ENCODE measurements around the gene OSM. TPM values are rescaled to one million over a fixed set of nuclear protein-coding genes. Genes with fewer than 3 reads are reported as not detected.
"Not testable (repeated sequence)": the region's sequence is repeated elsewhere in the genome, so short reads cannot be mapped to it uniquely, and the experiment has no call there.

OSM gene
- total RNA-seq, 4 donors from 2014 or later = 0.19 to 5.7 (median 0.19) TPM; not detected in 1

DNA sequence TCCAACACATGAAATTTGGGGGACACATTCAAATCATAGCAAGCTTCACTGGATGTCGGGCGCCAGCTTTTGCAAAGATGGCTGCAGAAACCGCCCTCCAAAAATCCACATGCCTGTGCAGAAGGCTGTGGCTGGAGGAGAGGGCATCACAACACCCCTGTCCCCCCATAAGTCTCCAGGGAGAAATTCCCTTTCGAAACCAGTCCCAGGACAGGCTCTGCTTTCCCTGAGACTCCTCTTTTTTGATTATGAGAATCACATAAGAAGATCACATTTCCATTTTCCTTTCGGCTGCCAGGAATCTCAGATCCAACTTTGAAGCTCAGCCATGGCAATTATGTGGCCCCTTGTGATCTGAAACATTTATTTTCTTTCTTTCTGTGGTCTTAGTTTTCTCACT is 29.8 kb downstream of the OSM start:
- Histone ChIP-seq H3K36me3 (no peaks in the 10 kb centered on the region), H3K9me3 (no peaks in the 10 kb centered on the region), H3K4me1 (peaks cover 0 to 33% (median 0%) of the 10 kb centered on the region in 3 donors), H3K27ac (no peak overlapping the region), H3K27me3 (peaks cover 0 to 10% (median 0%) of the 10 kb centered on the region in 4 donors), H3K4me3 (no peak overlapping the region)
- TF ChIP-seq POLR2A (IDR thresholded peaks at IDR 0.05) = no peak
- TF ChIP-seq, protein P1, sequence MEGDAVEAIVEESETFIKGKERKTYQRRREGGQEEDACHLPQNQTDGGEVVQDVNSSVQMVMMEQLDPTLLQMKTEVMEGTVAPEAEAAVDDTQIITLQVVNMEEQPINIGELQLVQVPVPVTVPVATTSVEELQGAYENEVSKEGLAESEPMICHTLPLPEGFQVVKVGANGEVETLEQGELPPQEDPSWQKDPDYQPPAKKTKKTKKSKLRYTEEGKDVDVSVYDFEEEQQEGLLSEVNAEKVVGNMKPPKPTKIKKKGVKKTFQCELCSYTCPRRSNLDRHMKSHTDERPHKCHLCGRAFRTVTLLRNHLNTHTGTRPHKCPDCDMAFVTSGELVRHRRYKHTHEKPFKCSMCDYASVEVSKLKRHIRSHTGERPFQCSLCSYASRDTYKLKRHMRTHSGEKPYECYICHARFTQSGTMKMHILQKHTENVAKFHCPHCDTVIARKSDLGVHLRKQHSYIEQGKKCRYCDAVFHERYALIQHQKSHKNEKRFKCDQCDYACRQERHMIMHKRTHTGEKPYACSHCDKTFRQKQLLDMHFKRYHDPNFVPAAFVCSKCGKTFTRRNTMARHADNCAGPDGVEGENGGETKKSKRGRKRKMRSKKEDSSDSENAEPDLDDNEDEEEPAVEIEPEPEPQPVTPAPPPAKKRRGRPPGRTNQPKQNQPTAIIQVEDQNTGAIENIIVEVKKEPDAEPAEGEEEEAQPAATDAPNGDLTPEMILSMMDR (IDR thresholded peaks at IDR 0.05) = no peak
- DNase-seq = no peak
- intact Hi-C loops (cut with DNase I) = no loop called here
- WGBS, 2 donors = 99 to 100% methylated on average over 2 to 5 of the region's 5 CpGs

DNA sequence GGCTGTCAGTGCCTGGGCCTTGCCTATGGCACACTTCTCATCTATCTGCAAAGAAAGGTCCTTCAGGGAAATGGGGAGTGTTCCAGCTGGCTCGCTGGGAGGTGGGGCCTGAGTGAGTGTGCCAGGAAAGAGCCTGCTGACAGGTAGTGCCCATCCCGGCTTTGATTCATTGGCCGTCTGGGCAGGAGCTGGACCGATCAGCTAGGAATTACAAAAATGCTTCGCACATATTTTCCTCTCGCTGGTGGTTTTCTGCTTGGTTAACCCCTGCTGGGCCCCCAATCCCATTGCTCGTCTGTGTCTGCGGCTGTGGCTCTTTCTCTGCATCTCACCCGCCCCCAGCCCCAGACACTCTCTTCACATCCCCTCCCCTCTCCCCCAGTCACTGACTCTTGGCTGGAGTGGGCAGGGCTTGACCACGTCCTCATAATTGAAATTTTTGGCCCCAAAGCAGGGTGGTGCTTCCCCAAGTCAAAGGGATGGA is 30.9 kb downstream of the OSM start:
- 51 to 66% methylated on average over 8 of the region's 10 CpGs for WGBS, 2 donors
- no peak for DNase-seq
- H3K27me3 ChIP-seq = peaks cover 0 to 10% (median 0%) of the 10 kb centered on the region in 4 donors
- peaks cover 0 to 27% (median 0%) of the 10 kb centered on the region in 3 donors for H3K4me1 ChIP-seq
- H3K36me3 ChIP-seq = no peaks in the 10 kb centered on the region
- no peak overlapping the region for H3K27ac ChIP-seq
- H3K4me3 ChIP-seq = no peak overlapping the region
- TF ChIP-seq, protein P1 (IDR thresholded peaks at IDR 0.05) = no peak
- TF ChIP-seq POLR2A (IDR thresholded peaks at IDR 0.05) = no peak
- intact Hi-C loops (cut with DNase I) = no loop called here
- no peaks in the 10 kb centered on the region for H3K9me3 ChIP-seq

DNA sequence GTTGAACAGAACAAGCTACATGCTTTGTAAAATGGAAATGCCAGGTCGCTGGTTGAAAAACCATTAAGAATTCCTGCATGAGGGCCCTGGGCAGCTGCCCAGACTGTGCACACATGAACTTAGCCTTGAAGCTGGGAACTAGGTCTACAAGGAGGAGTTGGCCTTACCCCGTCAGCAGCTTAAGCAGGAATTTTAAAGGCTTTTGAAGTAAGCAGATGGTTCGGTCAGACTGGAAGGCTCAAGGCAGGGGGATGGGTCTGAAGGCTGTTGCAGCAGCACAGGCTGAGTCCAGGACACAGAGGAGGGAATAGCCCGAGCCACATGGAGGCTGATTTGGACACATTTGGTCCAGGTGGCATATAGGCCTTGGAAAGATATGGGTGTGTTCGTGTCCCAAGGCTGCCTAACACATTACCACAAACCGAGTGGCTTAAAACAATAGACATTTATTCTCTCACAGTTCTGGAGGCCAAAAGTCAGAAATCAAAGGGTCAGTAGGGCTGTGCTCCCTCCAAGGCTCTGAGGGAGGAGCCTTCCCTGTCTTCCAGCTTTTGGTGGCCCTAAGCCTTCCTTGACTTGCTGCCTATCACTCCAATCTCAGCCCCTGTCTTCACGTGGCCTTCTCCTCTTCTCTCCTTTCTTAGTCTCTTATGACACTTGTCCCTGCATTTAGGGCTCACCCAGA is 31.7 kb downstream of the OSM start:
- Histone ChIP-seq H3K4me3 (no peak overlapping the region), H3K36me3 (no peaks in the 10 kb centered on the region), H3K27me3 (peaks cover 0 to 10% (median 0%) of the 10 kb centered on the region in 4 donors), H3K4me1 (peaks cover 0 to 27% (median 0%) of the 10 kb centered on the region in 3 donors), H3K27ac (no peak overlapping the region), H3K9me3 (no peaks in the 10 kb centered on the region)
- DNase-seq = no peak
- TF ChIP-seq, protein P1 (IDR thresholded peaks at IDR 0.05) = no peak
- no peak for TF ChIP-seq POLR2A (IDR thresholded peaks at IDR 0.05)
- intact Hi-C loops (cut with DNase I) = no loop called here
- WGBS, 2 donors = 64 to 72% methylated on average over 6 to 7 of the region's 7 CpGs

DNA sequence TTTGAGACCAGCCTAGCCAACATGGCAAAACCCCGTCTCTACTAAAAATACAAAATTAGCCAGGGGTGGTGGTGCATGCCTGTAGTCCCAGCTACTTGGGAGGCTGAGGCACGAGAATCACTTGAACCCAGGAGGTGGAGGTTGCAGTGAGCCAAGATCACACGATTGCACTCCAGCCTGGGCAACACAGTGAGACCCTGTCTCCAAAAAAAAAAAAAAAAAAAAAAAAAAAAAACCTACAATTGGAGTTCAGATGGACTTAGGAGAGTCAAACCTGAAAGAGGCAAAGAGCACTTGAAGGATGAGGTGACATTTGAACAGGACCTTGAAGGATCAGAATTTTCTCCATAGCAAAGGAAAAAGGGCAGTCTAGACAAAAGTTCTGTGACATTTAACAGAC is 32.3 kb downstream of the OSM start:
- H3K4me3 ChIP-seq; H3K9me3 ChIP-seq; DNase-seq; H3K27ac ChIP-seq; H3K36me3 ChIP-seq; intact Hi-C loops (cut with DNase I): not testable (repeated sequence)
- 40 to 92% methylated on average over 1 to 3 of the region's 3 CpGs for WGBS, 2 donors
- peaks cover 0 to 27% (median 0%) of the 10 kb centered on the region in 3 donors for H3K4me1 ChIP-seq
- peaks cover 0 to 10% (median 0%) of the 10 kb centered on the region in 4 donors for H3K27me3 ChIP-seq

DNA sequence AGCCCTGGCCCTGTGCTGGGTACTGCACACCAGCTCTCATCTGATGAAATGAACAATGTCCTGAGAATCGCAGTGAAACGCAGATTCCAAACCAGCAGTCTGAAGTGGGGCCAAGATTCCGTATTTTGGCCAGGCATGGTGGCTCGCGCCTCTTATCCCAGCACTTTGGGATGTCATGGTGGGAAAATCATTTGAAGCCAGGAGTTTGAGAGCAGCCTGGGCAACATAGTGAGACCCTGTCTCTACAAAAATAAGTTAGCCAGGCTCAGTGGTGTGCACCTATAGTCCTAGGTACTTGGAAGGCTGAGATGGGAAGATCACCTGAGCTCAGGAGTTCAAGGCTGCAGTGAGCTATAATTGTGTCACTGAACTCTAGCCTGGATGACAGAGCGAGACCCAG is 33.1 kb downstream of the OSM start:
- intact Hi-C loops (cut with DNase I) = no loop called here
- peaks cover 0 to 28% (median 0%) of the 10 kb centered on the region in 3 donors for H3K4me1 ChIP-seq
- TF ChIP-seq POLR2A (IDR thresholded peaks at IDR 0.05) = no peak
- TF ChIP-seq, protein P1 (IDR thresholded peaks at IDR 0.05) = no peak
- no peak for DNase-seq
- H3K27ac ChIP-seq = no peak overlapping the region
- peaks cover 0 to 10% (median 0%) of the 10 kb centered on the region in 4 donors for H3K27me3 ChIP-seq
- no peak overlapping the region for H3K4me3 ChIP-seq
- H3K36me3 ChIP-seq = no peaks in the 10 kb centered on the region
- H3K9me3 ChIP-seq = no peaks in the 10 kb centered on the region
- WGBS, 2 donors = 68 to 84% methylated on average over 4 to 5 of the region's 6 CpGs
